Measurements from ENCODE around the gene UGT1A6. TPM values are rescaled to one million over a fixed set of nuclear protein-coding genes. Genes with fewer than 3 reads are reported as not detected.

UGT1A6 gene
- total and polyA plus RNA-seq, 10 donors, result not detected

- intact Hi-C loops (cut with DNase I; ENCODE audit: low total_unique reads), result no loop called here
- Histone ChIP-seq H3K27ac (no peak overlapping the region), H3K4me1 (no peaks in the 10 kb centered on the region), H3K9me3 (no peaks in the 10 kb centered on the region), H3K27me3 (replicated peaks in 1 of 7) (peaks cover 0 to 14% (median 0%) of the 10 kb centered on the region in 7 donors), H3K36me3 (no peaks in the 10 kb centered on the region), H3K4me3 (no peak overlapping the region)
- TF ChIP-seq POLR2A (IDR thresholded peaks at IDR 0.05) (no peak), POLR2AphosphoS5 (IDR thresholded peaks at IDR 0.05) (no peak)
- TF ChIP-seq, protein P1, sequence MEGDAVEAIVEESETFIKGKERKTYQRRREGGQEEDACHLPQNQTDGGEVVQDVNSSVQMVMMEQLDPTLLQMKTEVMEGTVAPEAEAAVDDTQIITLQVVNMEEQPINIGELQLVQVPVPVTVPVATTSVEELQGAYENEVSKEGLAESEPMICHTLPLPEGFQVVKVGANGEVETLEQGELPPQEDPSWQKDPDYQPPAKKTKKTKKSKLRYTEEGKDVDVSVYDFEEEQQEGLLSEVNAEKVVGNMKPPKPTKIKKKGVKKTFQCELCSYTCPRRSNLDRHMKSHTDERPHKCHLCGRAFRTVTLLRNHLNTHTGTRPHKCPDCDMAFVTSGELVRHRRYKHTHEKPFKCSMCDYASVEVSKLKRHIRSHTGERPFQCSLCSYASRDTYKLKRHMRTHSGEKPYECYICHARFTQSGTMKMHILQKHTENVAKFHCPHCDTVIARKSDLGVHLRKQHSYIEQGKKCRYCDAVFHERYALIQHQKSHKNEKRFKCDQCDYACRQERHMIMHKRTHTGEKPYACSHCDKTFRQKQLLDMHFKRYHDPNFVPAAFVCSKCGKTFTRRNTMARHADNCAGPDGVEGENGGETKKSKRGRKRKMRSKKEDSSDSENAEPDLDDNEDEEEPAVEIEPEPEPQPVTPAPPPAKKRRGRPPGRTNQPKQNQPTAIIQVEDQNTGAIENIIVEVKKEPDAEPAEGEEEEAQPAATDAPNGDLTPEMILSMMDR (IDR thresholded peaks at IDR 0.05 in 8 of 11, conservative IDR thresholded peaks at IDR 0.05 in 3 of 11), result no peak
- 84 to 97% (median 90%) methylated on average over 7 of the region's 7 CpGs for WGBS, 5 donors
- DNase-seq, result no peak
Measured at GRCh38 chr2:233792720-233793119, 100.0 kb downstream of the UGT1A6 start.

DNA sequence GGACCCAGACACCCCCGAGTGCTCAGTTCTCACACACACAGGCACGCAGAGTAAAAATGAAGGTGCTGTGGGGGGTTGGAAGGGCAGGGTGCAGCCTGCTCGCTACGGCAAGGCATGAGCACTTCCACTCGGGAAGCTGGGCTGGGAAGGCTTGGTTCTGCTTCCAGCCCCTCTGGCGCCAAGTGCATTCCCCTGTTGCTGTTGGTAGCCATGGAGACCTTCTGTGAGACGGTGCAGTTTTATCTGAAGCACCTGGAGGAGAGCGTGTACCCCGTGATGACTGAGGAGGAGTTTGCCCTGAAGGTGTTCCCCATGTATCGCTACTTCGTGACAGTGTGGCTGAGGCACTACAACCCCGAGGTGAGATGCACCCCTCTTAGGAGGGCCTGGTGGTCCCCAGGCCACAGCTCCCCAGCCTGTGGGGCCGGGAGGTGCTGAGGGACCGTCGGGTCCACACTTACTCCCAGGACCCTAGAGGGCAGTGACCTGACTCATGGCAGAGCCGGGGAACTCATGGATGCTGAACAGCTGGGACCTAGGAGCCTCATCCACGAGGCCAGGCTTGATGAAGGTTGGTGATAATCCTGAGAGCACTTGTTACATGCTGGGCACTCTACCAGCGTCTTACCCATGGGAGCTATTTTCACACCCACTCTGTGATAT, 100.9 kb downstream of the UGT1A6 start:
- peaks cover 0 to 14% (median 0%) of the 10 kb centered on the region in 7 donors for H3K27me3 ChIP-seq (replicated peaks in 1 of 7)
- H3K4me1 ChIP-seq, result no peaks in the 10 kb centered on the region
- 78 to 85% (median 82%) methylated on average over 4 to 18 of the region's 18 CpGs for WGBS, 5 donors
- TF ChIP-seq POLR2A (IDR thresholded peaks at IDR 0.05) (no peak), POLR2AphosphoS5 (IDR thresholded peaks at IDR 0.05) (no peak)
- TF ChIP-seq, protein P1 (IDR thresholded peaks at IDR 0.05 in 8 of 11, conservative IDR thresholded peaks at IDR 0.05 in 3 of 11), result no peak
- H3K27ac ChIP-seq, result no peak overlapping the region
- DNase-seq, result peak; percentile 61
- H3K36me3 ChIP-seq, result no peaks in the 10 kb centered on the region
- no peaks in the 10 kb centered on the region for H3K9me3 ChIP-seq
- intact Hi-C loops (cut with DNase I; ENCODE audit: low total_unique reads), result no loop called here
- H3K4me3 ChIP-seq, result no peak overlapping the region

GRCh38 chr2:233794128-233794658, 101.5 kb downstream of the UGT1A6 start:
- Histone ChIP-seq H3K36me3 (no peaks in the 10 kb centered on the region), H3K27ac (no peak overlapping the region), H3K9me3 (no peaks in the 10 kb centered on the region), H3K27me3 (replicated peaks in 1 of 7) (peaks cover 0 to 14% (median 0%) of the 10 kb centered on the region in 7 donors), H3K4me1 (no peaks in the 10 kb centered on the region), H3K4me3 (no peak overlapping the region)
- intact Hi-C loops (cut with DNase I; ENCODE audit: low total_unique reads), result no loop called here
- 67 to 78% (median 76%) methylated on average over 16 to 17 of the region's 17 CpGs for WGBS, 5 donors
- no peak for TF ChIP-seq POLR2A (IDR thresholded peaks at IDR 0.05)
- DNase-seq, result peak; percentile 64

GRCh38 chr2:233795735-233796171, 103.1 kb downstream of the UGT1A6 start:
- no peaks in the 10 kb centered on the region for H3K4me1 ChIP-seq
- peaks cover 0 to 19% (median 0%) of the 10 kb centered on the region in 7 donors for H3K27me3 ChIP-seq (replicated peaks in 1 of 7)
- H3K36me3 ChIP-seq, result no peaks in the 10 kb centered on the region
- H3K9me3 ChIP-seq, result no peaks in the 10 kb centered on the region
- DNase-seq, result peak; percentile 49
- intact Hi-C loops (cut with DNase I; ENCODE audit: low total_unique reads), result no loop called here
- WGBS, 5 donors, result 92 to 95% (median 94%) methylated on average over 10 to 13 of the region's 13 CpGs
- H3K27ac ChIP-seq, result no peak overlapping the region
- TF ChIP-seq, protein P1 (IDR thresholded peaks at IDR 0.05 in 8 of 11, conservative IDR thresholded peaks at IDR 0.05 in 3 of 11), result no peak
- TF ChIP-seq POLR2A (IDR thresholded peaks at IDR 0.05) (no peak), POLR2AphosphoS5 (IDR thresholded peaks at IDR 0.05) (no peak)
- no peak overlapping the region for H3K4me3 ChIP-seq

Measured in spleen (tissue), 11 donors.